NCI-H748 treated with DMSO at 0.1 percent for 48 hours (cell line): ENCODE data around the gene MUC12.
"Not testable (repeated sequence)": the region's sequence is repeated elsewhere in the genome, so short reads cannot be mapped to it uniquely, and the experiment has no call there.

Source experiments
- DNase-seq: peaks from one replicate; lab custom pipeline; 2025; lab: John Stamatoyannopoulos, UW

The MUC12 gene

GRCh38 chr7:100962537-100962936, 6.8 kb upstream of the MUC12 start:
- DNase-seq = no peak

- DNase-seq = no peak
Measured at GRCh38 chr7:100963386-100963785, 6.0 kb upstream of the MUC12 start.

- no peak for DNase-seq
Measured at GRCh38 chr7:100963874-100964273, 5.5 kb upstream of the MUC12 start.

- no peak for DNase-seq
Measured at GRCh38 chr7:100964630-100965029, 4.7 kb upstream of the MUC12 start.

GRCh38 chr7:100965045-100965722, 4.2 kb upstream of the MUC12 start:
- no peak for DNase-seq

GRCh38 chr7:100965723-100966541, 3.4 kb upstream of the MUC12 start:
- DNase-seq = no peak

- no peak for DNase-seq
Measured at GRCh38 chr7:100966542-100967291, 2.6 kb upstream of the MUC12 start.

- no peak for DNase-seq
Measured at GRCh38 chr7:100967292-100967863, 2.0 kb upstream of the MUC12 start.

- no peak for DNase-seq
Measured at GRCh38 chr7:100968031-100968430, 1.3 kb upstream of the MUC12 start.

GRCh38 chr7:100968650-100969049, 715 bp upstream of the MUC12 start:
- no peak for DNase-seq

- DNase-seq = no peak
Measured at GRCh38 chr7:100971111-100972001, 2.0 kb downstream of the MUC12 start.

- no peak for DNase-seq
Measured at GRCh38 chr7:100972002-100972347, 2.6 kb downstream of the MUC12 start.

GRCh38 chr7:100974021-100974420, 4.7 kb downstream of the MUC12 start:
- no peak for DNase-seq

- no peak for DNase-seq
Measured at GRCh38 chr7:100975371-100975821, 6.0 kb downstream of the MUC12 start.

GRCh38 chr7:100978300-100978699, 8.9 kb downstream of the MUC12 start:
- DNase-seq = no peak

GRCh38 chr7:100983451-100984187, 14.3 kb downstream of the MUC12 start:
- DNase-seq = no peak

GRCh38 chr7:100984241-100984918, 15.0 kb downstream of the MUC12 start:
- DNase-seq = not testable (repeated sequence)

GRCh38 chr7:100985033-100985797, 15.8 kb downstream of the MUC12 start:
- not testable (repeated sequence) for DNase-seq

GRCh38 chr7:100991631-100992030, 22.3 kb downstream of the MUC12 start:
- no peak for DNase-seq
